Neural cell (in vitro differentiated cells): ENCODE data around the gene PVALEF. TPM values are rescaled to one million over a fixed set of nuclear protein-coding genes. Genes with fewer than 3 reads are reported as not detected.

Source experiments
- H2AFZ ChIP-seq: fragments of 200-600, 300-800 bp; sonication (generic), shearing (Covaris generic); 2 replicates; pipeline ENCODE4 v1.6.0; 2014; ENCODE audit warnings: low read depth, mild to moderate bottlenecking, antibody characterized with exemption, low read length, moderate library complexity
- H3F3A ChIP-seq: fragments of 200-600 bp; shearing (Covaris generic); 2 replicates; pipeline ENCODE4 v1.6.1; 2016; ENCODE audit warnings: mild to moderate bottlenecking, moderate library complexity, mixed read lengths, antibody characterized with exemption, low read length; ENCODE audit not compliant: insufficient read depth, poor library complexity, severe bottlenecking
- H3K27ac ChIP-seq: fragments of 200-600, 300-800 bp; sonication (generic), shearing (Covaris generic); 2 replicates; pipeline ENCODE4 v1.5.1; 2014; ENCODE audit warnings: mild to moderate bottlenecking, low read length, moderate library complexity
- H3K27me3 ChIP-seq: fragments of 300-800, 200-600 bp; sonication (generic), shearing (Covaris generic); 2 replicates; pipeline ENCODE4 v1.6.0; 2014; ENCODE audit warnings: mild to moderate bottlenecking, low read depth, low read length, moderate library complexity; ENCODE audit not compliant: insufficient read depth
- H3K36me3 ChIP-seq: fragments of 300-800, 200-600 bp; sonication (generic), shearing (Covaris generic); 2 replicates; pipeline ENCODE4 v1.5.1; 2014; ENCODE audit warnings: mild to moderate bottlenecking, antibody characterized with exemption, low read length, moderate library complexity; ENCODE audit not compliant: insufficient read depth
- H3K4me2 ChIP-seq: fragments of 300-800, 200-600 bp; sonication (generic), shearing (Covaris generic); 2 replicates; pipeline ENCODE4 v1.6.0; 2014; ENCODE audit warnings: mild to moderate bottlenecking, low read length
- H3K4me3 ChIP-seq: fragments of 300-800, 200-600 bp; sonication (generic), shearing (Covaris generic); 2 replicates; pipeline ENCODE4 v1.5.1; 2014; ENCODE audit warnings: mild to moderate bottlenecking, low read length, moderate library complexity
- H3K79me2 ChIP-seq: fragments of 200-600 bp; shearing (Covaris generic); replicated peaks from 2 replicates; pipeline ENCODE4 v1.6.0; 2014; ENCODE audit warnings: mild to moderate bottlenecking, low read length, moderate library complexity; ENCODE audit not compliant: insufficient read depth
- H3K9ac ChIP-seq: fragments of 300-800, 200-600 bp; sonication (generic), shearing (Covaris generic); 2 replicates; pipeline ENCODE4 v1.6.1; 2016; ENCODE audit warnings: mild to moderate bottlenecking, low read length, mixed read lengths
- H3K9me2 ChIP-seq: fragments of 200-600 bp; shearing (Covaris generic); 2 replicates; pipeline ENCODE4 v1.6.1; 2016; ENCODE audit warnings: mild to moderate bottlenecking, low read length, mixed read lengths; ENCODE audit not compliant: insufficient read depth
- H3K9me3 ChIP-seq: fragments of 200-600, 300-800 bp; sonication (generic), shearing (Covaris generic); 2 replicates; pipeline ENCODE4 v1.6.1; 2016; ENCODE audit warnings: mild to moderate bottlenecking, mixed run types, low read length, moderate library complexity, mixed read lengths
- H4K20me1 ChIP-seq: fragments of 200-600 bp; shearing (Covaris generic); 2 replicates; pipeline ENCODE4 v1.6.1; 2016; ENCODE audit warnings: mild to moderate bottlenecking, mixed run types; ENCODE audit not compliant: insufficient read depth
- EP300 ChIP-seq: fragments of 450-650 bp; conservative IDR thresholded peaks from 2 replicates; pipeline ENCODE4 v1.6.1; 2014; ENCODE audit warnings: antibody characterized with exemption, mild to moderate bottlenecking, moderate library complexity; ENCODE audit not compliant: poor library complexity, severe bottlenecking
- EZH2 ChIP-seq: fragments of 200-600, 300-800 bp; shearing (Covaris generic), sonication (generic); IDR thresholded peaks from 2 replicates; pipeline ENCODE4 v1.6.1; 2014; ENCODE audit warnings: antibody characterized with exemption, low read length, borderline replicate concordance, mild to moderate bottlenecking; ENCODE audit not compliant: insufficient read depth, poor library complexity, severe bottlenecking
- POLR2AphosphoS5 ChIP-seq: IDR thresholded peaks from 2 replicates; pipeline ENCODE4 v1.6.1; 2012
- REST ChIP-seq: IDR thresholded peaks from 2 replicates; pipeline ENCODE4 v1.6.1; 2012; ENCODE audit warnings: borderline replicate concordance
- SMC3 ChIP-seq: fragments of 450-650 bp; conservative IDR thresholded peaks from 2 replicates; pipeline ENCODE4 v1.6.1; 2014; ENCODE audit warnings: antibody characterized with exemption, mild to moderate bottlenecking, moderate library complexity; ENCODE audit not compliant: poor library complexity
- TAF1 ChIP-seq: IDR thresholded peaks from 2 replicates; pipeline ENCODE4 v1.6.1; 2012; ENCODE audit warnings: low read depth
- polyA plus RNA-seq: library from polyadenylated mRNA; depleted of rRNA; stranded (reverse); fragments of >200 nt; gene quantifications from 2 replicates; pipeline ENCODE4 v1.2.3, GENCODE V29; 2014

Gene PVALEF
- polyA plus RNA-seq, 1 donor from 2014 or later, result not detected

- Histone ChIP-seq H3K9me2 (no peaks in the 10 kb centered on the region), H3K36me3 (no peaks in the 10 kb centered on the region), H3K27me3 (no peaks in the 10 kb centered on the region), H3K4me3 (no peak overlapping the region), H3K27ac (no peak overlapping the region), H3K9ac (no peak overlapping the region), H3K4me2 (no peak overlapping the region), H3K9me3 (no peaks in the 10 kb centered on the region), H3F3A (no peaks in the 10 kb centered on the region), H3K79me2 (no peaks in the 10 kb centered on the region), H2AFZ (no peak overlapping the region), H4K20me1 (no peaks in the 10 kb centered on the region)
- TF ChIP-seq EZH2, result no peak
- no peak for TF ChIP-seq TAF1
- no peak for TF ChIP-seq SMC3
- no peak for TF ChIP-seq EP300
- TF ChIP-seq POLR2AphosphoS5, result no peak
These were observed 33.6 kb downstream of the PVALEF start for GRCh38 chr17:81198826-81199481.

GRCh38 chr17:81199482-81199830, 34.1 kb downstream of the PVALEF start:
- H2AFZ ChIP-seq, result no peak overlapping the region
- H3K79me2 ChIP-seq, result no peaks in the 10 kb centered on the region
- H3K9me2 ChIP-seq, result no peaks in the 10 kb centered on the region
- H3K27ac ChIP-seq, result no peak overlapping the region
- no peak overlapping the region for H3K9ac ChIP-seq
- TF ChIP-seq POLR2AphosphoS5 (no peak), TAF1 (no peak)
- no peaks in the 10 kb centered on the region for H4K20me1 ChIP-seq
- no peaks in the 10 kb centered on the region for H3K36me3 ChIP-seq
- H3K27me3 ChIP-seq, result no peaks in the 10 kb centered on the region
- no peaks in the 10 kb centered on the region for H3K9me3 ChIP-seq
- H3K4me2 ChIP-seq, result no peak overlapping the region
- no peaks in the 10 kb centered on the region for H3F3A ChIP-seq
- no peak overlapping the region for H3K4me3 ChIP-seq

- no peaks in the 10 kb centered on the region for H4K20me1 ChIP-seq
- H3K9ac ChIP-seq, result no peak overlapping the region
These were observed 34.9 kb downstream of the PVALEF start for GRCh38 chr17:81200201-81200600.

More at GRCh38 chr17:81200201-81200600, 34.9 kb downstream of the PVALEF start:
- no peak for TF ChIP-seq REST
- Histone ChIP-seq H3K79me2 (no peaks in the 10 kb centered on the region), H3F3A (no peaks in the 10 kb centered on the region), H3K36me3 (no peaks in the 10 kb centered on the region), H3K4me3 (no peak overlapping the region), H3K27me3 (no peaks in the 10 kb centered on the region), H3K9me3 (no peaks in the 10 kb centered on the region), H3K9me2 (no peaks in the 10 kb centered on the region), H3K27ac (no peak overlapping the region), H2AFZ (no peak overlapping the region), H3K4me2 (no peak overlapping the region)
